GM12873 (cell line): ENCODE data around the gene YPEL3.

Experiments
- CTCF ChIP-seq: IDR thresholded peaks from 2 replicates; pipeline ENCODE4 v1.5.1; 2012; ENCODE audit warnings: low read depth, mild to moderate bottlenecking, moderate library complexity, low read length, control low read depth; ENCODE audit not compliant: insufficient read depth; ENCODE audit errors: missing control alignments

Gene YPEL3

DNA sequence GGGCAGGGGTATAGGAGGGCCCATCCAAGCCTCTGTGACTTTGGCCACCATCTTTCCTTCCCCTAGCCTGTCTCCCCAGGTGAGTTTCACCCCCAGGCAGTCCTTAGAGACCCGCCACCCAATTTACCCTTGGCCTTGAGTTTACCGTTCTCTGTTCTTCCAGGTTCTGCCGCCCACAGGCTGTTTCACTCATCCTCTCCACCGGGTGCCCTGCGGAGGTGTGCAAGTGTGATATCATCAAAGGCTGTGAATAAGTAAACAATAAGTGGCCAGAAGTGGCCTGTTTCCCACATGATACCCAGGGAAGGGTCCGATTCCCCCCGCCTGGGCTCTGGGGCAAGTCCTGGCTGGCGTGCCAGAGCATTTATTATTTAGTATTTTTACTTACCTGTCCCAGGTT lies 49.8 kb downstream of the YPEL3 start:
- no peak for TF ChIP-seq CTCF
